HEK293 (cell line): Measurements from ENCODE around the gene PICALM.
"Not testable (repeated sequence)": the region's sequence is repeated elsewhere in the genome, so short reads cannot be mapped to it uniquely, and the experiment has no call there.

Experiments used
- CTCF ChIA-PET: fragments of 350-600 bp; formaldehyde crosslinking; extraction: SDS; loops from one replicate; lab custom pipeline; 2021; ENCODE audit warnings: antibody characterized with exemption; lab: Yijun Ruan, JAX
- POLR2A ChIA-PET: fragments of 300-600 bp; formaldehyde crosslinking; extraction: SDS; loops from one replicate; lab custom pipeline; 2020; ENCODE audit warnings: antibody characterized with exemption, inconsistent platforms; lab: Yijun Ruan, JAX
- H3K27ac ChIP-seq: fragments of 200-500 bp; sonication (Bioruptor generic); 2 replicates; pipeline ENCODE4 v1.5.1; 2014; ENCODE audit warnings: low read depth, low read length, control low read depth, inconsistent platforms; ENCODE audit errors: extremely low read depth
- H3K36me3 ChIP-seq, 2 experiments: fragments of 200-500 bp in 1 of 2; sonication (Bioruptor generic) in 1 of 2; 1 replicate in 1 of 2; 2 replicates in 1 of 2; pipeline ENCODE4 v1.5.1; 2014 to 2017; ENCODE audit warnings: inconsistent platforms in 2 of 2, low read length in 2 of 2; ENCODE audit not compliant: control insufficient read depth in 2 of 2, insufficient read depth in 1 of 2
- H3K4me1 ChIP-seq: fragments of 200-500 bp; sonication (Bioruptor generic); 2 replicates; pipeline ENCODE4 v1.5.1; 2014; ENCODE audit warnings: mild to moderate bottlenecking, low read length, inconsistent platforms; ENCODE audit not compliant: control insufficient read depth, insufficient read depth
- H3K4me3 ChIP-seq: 2 replicates; pipeline ENCODE4 v1.5.1; 2011; ENCODE audit warnings: low read depth, mild to moderate bottlenecking, control low read depth, low read length, moderate library complexity
- H3K9me3 ChIP-seq: fragments of 200-500 bp; sonication (Bioruptor generic); 2 replicates; pipeline ENCODE4 v1.5.1; 2014; ENCODE audit warnings: low read depth, low read length, inconsistent platforms; ENCODE audit not compliant: control insufficient read depth, insufficient read depth
- MYNN ChIP-seq: fragments of 450-650 bp; formaldehyde crosslinking; IDR thresholded peaks from 2 replicates; pipeline ENCODE4 v1.5.1; 2016; ENCODE audit warnings: missing biosample characterization, missing genetic modification characterization, borderline replicate concordance
- PATZ1 ChIP-seq: fragments of 450-650 bp; formaldehyde crosslinking; IDR thresholded peaks from 2 replicates; pipeline ENCODE4 v1.5.1; 2016; ENCODE audit warnings: missing biosample characterization, missing genetic modification characterization
- PRDM1 ChIP-seq: fragments of 450-650 bp; formaldehyde crosslinking; IDR thresholded peaks from 2 replicates; pipeline ENCODE4; 2016; ENCODE audit warnings: missing biosample characterization, missing genetic modification characterization
- PRDM6 ChIP-seq: fragments of 450-650 bp; formaldehyde crosslinking; IDR thresholded peaks from 2 replicates; pipeline ENCODE4 v1.5.1; 2017; ENCODE audit warnings: missing biosample characterization, missing genetic modification characterization
- SCRT2 ChIP-seq: fragments of 450-650 bp; formaldehyde crosslinking; IDR thresholded peaks from 2 replicates; pipeline ENCODE4 v1.5.1; 2016; ENCODE audit warnings: missing biosample characterization, missing genetic modification characterization
- WT1 ChIP-seq: fragments of 450-650 bp; formaldehyde crosslinking; IDR thresholded peaks from 2 replicates; pipeline ENCODE4 v1.5.1; 2016; ENCODE audit warnings: missing biosample characterization, missing genetic modification characterization
- ZBTB10 ChIP-seq: fragments of 450-650 bp; formaldehyde crosslinking; IDR thresholded peaks from 2 replicates; pipeline ENCODE4 v1.5.1; 2016; ENCODE audit warnings: missing biosample characterization, missing genetic modification characterization
- ZNF114 ChIP-seq: fragments of 450-650 bp; formaldehyde crosslinking; IDR thresholded peaks from 2 replicates; pipeline ENCODE4 v1.5.0; 2017; ENCODE audit warnings: missing biosample characterization, missing genetic modification characterization
- ZNF175 ChIP-seq: fragments of 450-650 bp; formaldehyde crosslinking; IDR thresholded peaks from 2 replicates; pipeline ENCODE4 v1.5.1; 2016; ENCODE audit warnings: missing biosample characterization, missing genetic modification characterization
- ZNF76 ChIP-seq: fragments of 450-650 bp; formaldehyde crosslinking; IDR thresholded peaks from 2 replicates; pipeline ENCODE4; 2016; ENCODE audit warnings: low read depth, missing biosample characterization, missing genetic modification characterization, borderline replicate concordance
- TF ChIP-seq, protein P1 (sequence below): fragments of 450-650 bp; formaldehyde crosslinking; IDR thresholded peaks from 2 replicates; pipeline ENCODE4 v1.5.1; 2017; ENCODE audit warnings: missing biosample characterization, missing genetic modification characterization

Gene PICALM

DNA sequence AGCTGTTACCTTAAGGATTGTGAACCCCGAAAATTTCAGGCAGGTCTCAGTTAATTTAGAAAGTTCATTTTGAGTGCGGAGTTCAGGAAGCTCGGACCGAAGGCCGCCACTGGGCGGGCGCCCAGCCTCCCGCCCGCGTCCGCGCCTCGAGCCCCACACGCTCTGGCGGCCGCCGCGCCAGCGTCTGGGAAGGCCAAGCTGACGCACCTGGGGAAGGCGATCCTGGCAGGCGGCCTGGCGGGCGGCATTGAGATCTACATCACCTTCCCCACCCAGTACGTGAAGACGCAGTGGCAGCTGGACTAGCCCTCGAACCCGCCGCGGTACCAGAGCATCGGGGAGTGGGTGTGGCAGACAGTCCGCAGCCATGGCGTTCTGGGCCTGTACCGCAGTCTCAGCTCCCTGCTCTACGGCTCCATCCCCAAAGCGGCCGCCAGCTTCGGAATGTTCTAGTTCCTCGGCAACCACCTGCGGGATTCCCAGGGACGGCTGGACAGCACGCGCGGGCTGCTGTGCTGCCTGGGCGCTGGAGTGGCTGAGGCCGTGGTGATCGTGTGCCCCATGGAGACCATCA is 134.2 kb downstream of the PICALM start:
- POLR2A ChIA-PET, result no interaction called here
- H3K4me3 ChIP-seq, result no peak overlapping the region

DNA sequence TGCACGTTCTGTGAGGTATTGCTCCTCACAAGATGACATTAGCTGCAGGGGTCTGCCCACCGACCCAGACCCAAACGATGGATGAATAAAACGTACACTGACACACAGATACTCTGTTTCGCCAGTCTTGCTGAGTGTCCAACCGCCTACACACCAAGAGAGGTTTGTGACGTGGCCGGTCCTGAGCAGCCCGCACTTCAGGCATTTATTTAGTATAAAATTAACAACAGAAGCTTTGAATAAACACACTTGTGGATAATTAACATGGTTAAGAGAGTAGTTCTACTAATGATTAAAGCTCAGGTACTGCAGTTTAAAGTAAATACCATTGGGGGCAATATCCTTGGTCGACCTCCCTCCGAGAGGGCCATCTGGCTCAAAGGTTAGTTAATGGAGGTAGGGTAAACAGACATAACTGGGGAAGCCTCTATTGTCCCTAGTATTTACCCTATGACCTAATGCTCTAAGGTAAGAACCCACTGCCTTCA is 138.0 kb downstream of the PICALM start:
- CTCF ChIA-PET, result no interaction called here
- no peak overlapping the region for H3K4me3 ChIP-seq
- H3K36me3 ChIP-seq, result no peaks in the 10 kb centered on the region
- no peaks in the 10 kb centered on the region for H3K4me1 ChIP-seq
- no peaks in the 10 kb centered on the region for H3K9me3 ChIP-seq
- POLR2A ChIA-PET, result no interaction called here
- no peak overlapping the region for H3K27ac ChIP-seq
- TF ChIP-seq ZNF114, result no peak
- TF ChIP-seq, protein P1, sequence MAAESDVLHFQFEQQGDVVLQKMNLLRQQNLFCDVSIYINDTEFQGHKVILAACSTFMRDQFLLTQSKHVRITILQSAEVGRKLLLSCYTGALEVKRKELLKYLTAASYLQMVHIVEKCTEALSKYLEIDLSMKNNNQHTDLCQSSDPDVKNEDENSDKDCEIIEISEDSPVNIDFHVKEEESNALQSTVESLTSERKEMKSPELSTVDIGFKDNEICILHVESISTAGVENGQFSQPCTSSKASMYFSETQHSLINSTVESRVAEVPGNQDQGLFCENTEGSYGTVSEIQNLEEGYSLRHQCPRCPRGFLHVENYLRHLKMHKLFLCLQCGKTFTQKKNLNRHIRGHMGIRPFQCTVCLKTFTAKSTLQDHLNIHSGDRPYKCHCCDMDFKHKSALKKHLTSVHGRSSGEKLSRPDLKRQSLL, result no peak

More for the DNA sequence above, 134.2 kb downstream of the PICALM start:
- TF ChIP-seq WT1 (tag by site-specific recombination) (no peak), PATZ1 (no peak), SCRT2 (0 out of 2 replicates have a peak, but pooled peaks have one; percentile 12), PRDM6 (no peak), ZNF175 (tag by site-specific recombination) (no peak), ZNF76 (tag by site-specific recombination) (no peak)
- TF ChIP-seq, all 188 proteins: peak for 1
- no peak overlapping the region for H3K27ac ChIP-seq
- CTCF ChIA-PET, result no interaction called here
- H3K9me3 ChIP-seq, result no peaks in the 10 kb centered on the region
- no peaks in the 10 kb centered on the region for H3K36me3 ChIP-seq
- no peaks in the 10 kb centered on the region for H3K4me1 ChIP-seq

- H3K4me3 ChIP-seq, H3K36me3 ChIP-seq, H3K27ac ChIP-seq, H3K9me3 ChIP-seq, POLR2A ChIA-PET, H3K4me1 ChIP-seq: not testable (repeated sequence)
- CTCF ChIA-PET, result interaction anchor here (0.6 kb wide), 1 partner anchor 107 kb away, joined by 3 read pairs; no protein-coding TSS in a partner anchor
Observed at GRCh38 chr11:85926653-85927214, 142.2 kb downstream of the PICALM start.

DNA sequence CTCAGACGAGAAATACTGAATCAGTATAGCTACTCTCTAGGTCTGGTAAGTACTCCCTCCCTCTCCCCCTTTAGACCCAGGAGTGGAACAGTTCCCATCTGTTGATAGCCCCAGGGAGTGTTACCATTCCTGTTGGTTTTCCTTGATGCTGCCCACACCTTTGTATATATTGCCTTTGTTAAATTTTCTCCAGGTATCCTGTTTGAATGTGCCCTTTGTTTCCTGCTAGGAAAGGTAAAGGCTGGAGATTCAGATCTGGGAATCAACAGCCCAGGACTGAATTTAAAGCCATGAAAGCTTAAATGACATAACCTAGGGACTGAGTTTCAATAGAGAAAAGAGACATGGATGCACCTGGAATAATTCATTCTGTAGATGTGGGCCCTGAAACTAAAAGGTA is 145.4 kb downstream of the PICALM start:
- H3K36me3 ChIP-seq, result no peaks in the 10 kb centered on the region
- POLR2A ChIA-PET, result no interaction called here
- TF ChIP-seq MYNN (tag by site-specific recombination) (no peak), ZBTB10 (no peak), PRDM1 (tag by site-specific recombination) (no peak)
- CTCF ChIA-PET, result interaction anchor here (0.6 kb wide), 1 partner anchor 58 kb away, joined by 4 read pairs; no protein-coding TSS in a partner anchor
- H3K27ac ChIP-seq, result no peak overlapping the region
- no peak overlapping the region for H3K4me3 ChIP-seq
- H3K9me3 ChIP-seq, result no peaks in the 10 kb centered on the region
- H3K4me1 ChIP-seq, result no peaks in the 10 kb centered on the region
